ENCODE measurements around the gene TRRAP. TPM values are rescaled to one million over a fixed set of nuclear protein-coding genes. Genes with fewer than 3 reads are reported as not detected.
"Not testable (repeated sequence)": the region's sequence is repeated elsewhere in the genome, so short reads cannot be mapped to it uniquely, and the experiment has no call there.

Gene TRRAP
- total RNA-seq, 1 donor from 2014 or later, result 21.2 TPM

DNA sequence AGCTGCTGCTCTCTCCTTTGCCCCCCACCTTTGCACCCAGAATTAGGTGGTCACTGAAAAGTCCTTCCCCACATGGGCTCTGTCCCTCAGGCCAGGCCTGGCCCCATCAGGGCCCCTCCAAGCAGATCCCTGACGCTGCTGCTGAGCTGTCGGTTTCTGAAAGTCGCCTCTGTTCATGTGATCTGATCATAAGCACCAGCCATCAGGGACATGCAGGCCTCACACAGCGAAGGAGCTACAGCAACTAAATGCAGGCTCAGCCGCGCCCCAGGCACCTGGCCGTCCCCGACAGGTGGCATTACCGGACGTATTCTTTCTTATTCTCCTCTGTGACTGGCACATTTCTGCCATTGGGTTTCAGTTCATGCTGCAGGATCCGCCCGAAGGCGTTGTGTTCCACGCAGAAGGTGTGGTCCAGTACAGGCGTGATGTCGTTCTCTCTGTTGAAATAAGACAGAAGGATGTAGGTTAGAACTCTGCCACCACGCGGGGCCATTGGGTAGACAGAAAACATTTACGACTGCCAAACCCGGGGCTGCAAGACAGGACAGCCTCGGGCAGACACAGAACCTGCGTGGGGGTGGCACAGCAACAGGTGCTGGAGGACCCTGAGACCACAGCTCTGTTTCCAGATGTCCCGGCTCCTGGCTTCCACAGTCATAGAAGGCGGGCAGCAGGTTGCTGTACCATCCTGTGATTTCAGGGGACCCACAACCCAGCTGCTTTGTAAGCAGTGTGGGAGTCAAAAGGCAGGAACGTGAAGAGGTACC is 159.9 kb downstream of the TRRAP start:
- no peak for DNase-seq (ENCODE audit: low spot score in 2 of 2)
- no peak for FAIRE-seq

DNA sequence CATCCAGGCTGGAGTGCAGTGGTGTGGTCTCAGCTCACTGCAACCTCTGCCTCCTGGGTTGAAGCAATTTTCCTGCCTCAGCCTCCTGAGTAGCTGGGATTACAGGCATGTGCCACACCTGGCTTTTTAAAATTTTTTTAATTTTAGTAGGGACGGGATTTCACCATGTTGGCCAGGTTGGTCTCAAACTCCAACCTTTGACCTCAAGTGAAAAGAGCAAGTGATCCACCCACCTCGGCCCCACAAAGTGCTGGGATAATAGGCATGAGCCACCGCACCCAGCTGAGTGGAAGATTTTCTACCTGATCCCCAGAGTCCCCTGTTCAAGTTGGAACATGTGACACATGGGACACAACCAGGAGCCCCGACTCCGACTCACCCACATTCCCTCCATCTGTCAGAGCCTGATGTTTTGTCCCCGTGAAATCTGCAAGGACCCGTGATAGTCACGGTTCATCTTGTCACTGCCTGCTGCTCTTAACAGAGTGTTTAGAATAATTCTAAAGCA is 161.1 kb downstream of the TRRAP start:
- DNase-seq (ENCODE audit: low spot score in 2 of 2) (no peak), FAIRE-seq (no peak)

DNA sequence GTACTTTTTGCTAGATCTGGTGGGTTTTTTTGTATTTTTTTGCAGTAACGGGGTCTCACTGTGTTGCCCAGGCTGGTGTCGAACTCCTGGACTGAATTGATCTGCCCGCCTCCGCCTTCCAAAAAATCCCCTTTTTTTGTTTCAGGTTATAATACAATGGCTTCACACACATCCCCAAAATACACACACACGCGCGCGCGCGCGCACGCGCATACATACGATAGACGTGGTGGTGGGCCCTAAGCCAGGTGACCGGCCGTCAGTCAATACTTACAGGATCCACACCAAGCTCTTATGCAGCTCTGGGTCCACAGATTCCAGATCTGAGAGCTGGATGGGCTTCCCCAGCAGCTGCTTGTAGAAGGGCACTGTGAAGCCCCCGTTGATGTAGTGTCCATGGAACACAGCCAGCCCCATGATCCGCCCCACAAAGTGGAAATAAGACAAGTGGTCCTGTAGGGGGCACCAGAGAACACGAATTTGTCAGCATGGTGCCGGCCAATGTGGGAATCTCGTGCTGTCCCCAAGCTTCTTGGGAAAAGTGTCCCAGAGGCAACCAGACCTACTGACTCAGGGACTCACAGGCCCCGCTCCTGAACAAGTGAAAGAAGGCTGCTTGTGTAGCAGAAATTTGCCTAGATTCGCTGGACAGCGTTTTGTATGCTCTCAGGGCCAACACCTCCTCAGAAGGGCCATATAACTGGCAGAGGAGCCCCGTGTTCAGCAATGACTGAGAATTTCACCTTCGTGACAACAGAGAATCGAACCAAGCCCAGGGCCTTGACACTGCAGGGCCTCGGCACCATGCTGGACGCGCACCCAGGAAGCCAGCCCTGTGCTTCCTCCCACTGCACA is 162.0 kb downstream of the TRRAP start:
- no peak for FAIRE-seq

DNA sequence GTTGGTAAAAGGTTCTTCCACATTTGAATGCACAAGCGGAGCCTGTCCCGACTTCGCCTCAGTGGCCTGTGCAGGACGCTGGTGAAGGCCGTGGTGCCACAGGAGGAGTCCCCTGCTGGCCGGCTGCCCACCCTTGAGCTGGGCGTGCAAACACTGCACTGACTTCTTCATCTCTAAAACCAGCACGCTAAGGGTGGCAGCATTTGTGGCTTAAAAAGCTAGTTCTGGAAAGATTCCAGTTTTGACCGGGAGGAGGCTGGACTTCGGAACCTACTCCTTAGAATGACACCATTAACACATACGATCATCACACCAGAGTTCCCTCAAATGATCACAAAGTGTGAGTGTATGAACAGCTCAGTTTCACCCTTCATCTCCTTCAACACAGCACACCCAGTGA is 163.2 kb downstream of the TRRAP start:
- FAIRE-seq, result no peak
- no peak for DNase-seq (ENCODE audit: low spot score in 2 of 2)

More for the DNA sequence above, 162.0 kb downstream of the TRRAP start:
- peak; percentile 77 to 88 for DNase-seq (ENCODE audit: low spot score in 2 of 2)

DNA sequence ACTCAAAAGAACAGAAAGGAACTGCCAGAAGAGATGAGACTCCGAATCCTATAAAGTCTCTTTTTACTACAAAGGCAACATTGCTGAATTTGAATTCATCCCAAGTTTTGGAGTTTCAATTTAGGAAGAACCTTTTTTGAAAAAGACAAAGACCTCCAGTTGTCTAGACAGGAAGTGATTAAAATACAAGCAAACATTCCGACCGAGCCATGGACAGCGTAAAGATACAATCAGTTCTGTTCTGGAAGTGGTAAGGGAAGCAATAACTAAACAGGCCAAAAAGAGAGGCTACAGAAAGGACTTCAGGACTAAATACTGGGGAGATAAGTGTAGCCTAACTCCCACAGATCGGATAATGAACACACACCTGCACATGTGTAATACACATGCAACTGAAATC is 164.6 kb downstream of the TRRAP start:
- DNase-seq (ENCODE audit: low spot score in 2 of 2) (no peak), FAIRE-seq (no peak)

DNA sequence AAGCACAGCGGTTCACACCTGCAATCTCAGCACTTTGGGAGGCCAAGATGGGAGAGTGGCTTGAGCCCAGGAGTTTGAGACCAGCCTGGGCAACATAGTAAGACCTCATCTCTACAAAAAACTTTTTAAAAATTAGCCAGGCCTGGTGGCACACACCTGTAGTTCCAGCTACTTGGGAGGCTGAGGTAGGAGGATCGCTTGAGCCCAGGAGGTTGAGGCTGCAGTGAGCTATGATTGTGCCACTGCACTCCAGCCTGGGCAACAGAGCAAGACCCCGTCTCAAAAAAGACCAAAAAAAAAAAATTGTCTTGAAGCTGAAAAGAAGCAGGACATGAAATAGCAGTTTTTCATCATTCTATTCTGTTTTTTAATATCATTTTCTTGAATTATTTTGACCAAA is 166.5 kb downstream of the TRRAP start:
- DNase-seq (ENCODE audit: low spot score in 2 of 2); FAIRE-seq: not testable (repeated sequence)

DNA sequence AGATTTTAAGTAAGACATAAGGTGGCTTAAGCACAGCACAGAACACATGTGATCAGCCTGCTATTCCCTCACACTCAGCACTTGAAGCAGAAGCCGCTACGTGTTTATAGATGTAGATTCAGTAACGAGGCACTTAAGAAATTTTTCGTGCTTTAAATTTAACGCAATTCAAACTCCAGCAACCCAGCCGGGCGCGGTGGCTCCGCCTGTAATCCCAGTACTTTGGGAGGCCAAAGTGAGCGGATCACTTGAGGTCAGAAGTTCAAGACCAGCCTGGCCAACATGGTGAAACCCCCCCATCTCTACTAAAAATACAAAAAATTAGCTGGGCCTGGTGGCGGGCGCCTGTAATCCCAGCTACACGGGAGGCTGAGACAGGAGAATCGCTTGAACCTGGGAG is 167.9 kb downstream of the TRRAP start:
- FAIRE-seq; DNase-seq (ENCODE audit: low spot score in 2 of 2): not testable (repeated sequence)

DNA sequence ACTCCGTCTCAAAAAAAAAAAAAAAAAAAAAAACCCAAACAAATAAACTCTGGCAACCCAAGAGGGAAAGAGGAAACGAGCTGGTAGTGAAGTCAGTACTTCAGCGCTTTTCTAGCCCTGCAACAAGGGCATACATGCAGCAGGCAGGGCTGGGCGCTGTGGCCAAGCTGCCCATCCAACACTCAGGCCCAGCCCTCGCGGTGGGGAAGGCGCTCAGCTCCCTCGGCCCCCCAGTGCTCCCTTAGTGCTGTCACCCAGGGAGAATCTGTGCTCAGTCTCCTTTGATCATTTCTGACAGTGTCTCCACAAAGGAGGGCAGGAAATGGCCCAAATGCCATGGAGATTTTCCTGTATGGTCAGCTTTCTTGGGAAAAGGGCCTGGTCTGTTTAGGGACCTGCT is 168.4 kb downstream of the TRRAP start:
- no peak for FAIRE-seq
- DNase-seq (ENCODE audit: low spot score in 2 of 2), result no peak

DNA sequence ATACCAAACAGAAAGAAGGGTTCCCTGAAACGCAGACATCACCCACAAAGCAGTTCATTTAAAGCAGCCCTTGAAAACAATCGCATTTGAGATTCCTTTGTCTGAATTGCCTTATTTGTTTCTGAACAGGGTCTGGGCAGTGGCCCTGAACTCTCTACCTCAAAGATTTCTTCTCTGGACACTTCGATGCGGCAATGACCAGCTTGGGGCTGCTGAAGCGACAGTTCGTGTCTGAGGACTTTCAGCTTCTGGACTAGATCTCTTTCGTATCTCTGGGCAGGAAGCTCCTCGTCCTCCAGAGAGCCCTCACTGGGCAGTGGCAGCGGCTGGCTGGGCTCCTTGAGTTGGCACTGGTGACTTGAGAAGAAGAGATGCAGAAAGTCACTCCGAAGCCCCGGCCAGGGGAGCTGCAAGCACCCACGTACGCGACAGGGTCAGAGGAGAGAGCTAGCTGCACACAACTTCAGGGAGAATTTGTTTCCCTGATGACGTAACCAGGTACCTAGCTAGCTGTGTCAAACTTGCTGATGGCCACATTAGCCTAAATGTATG is 169.3 kb downstream of the TRRAP start:
- DNase-seq (ENCODE audit: low spot score in 2 of 2), result no peak
- FAIRE-seq, result no peak

DNA sequence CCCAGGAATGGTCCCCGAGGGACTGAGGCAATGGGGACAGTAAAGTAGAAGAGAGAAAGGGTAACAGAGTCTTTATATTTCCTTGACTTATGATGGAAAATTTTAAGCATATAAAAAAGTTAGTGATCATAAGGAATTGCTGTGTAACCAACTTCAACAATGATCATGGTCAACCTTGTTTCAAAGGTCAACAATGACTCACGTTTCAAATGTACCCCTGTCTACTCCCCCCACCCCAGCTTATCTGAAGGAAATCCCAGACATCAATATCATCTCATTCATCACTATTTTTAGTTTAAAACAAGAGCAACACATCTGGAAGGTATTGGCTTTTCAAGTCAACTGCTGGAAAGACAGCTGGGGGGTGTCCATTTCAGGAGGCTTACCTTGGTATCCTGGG is 172.6 kb downstream of the TRRAP start:
- FAIRE-seq, result no peak
- DNase-seq (ENCODE audit: low spot score in 2 of 2), result no peak

DNA sequence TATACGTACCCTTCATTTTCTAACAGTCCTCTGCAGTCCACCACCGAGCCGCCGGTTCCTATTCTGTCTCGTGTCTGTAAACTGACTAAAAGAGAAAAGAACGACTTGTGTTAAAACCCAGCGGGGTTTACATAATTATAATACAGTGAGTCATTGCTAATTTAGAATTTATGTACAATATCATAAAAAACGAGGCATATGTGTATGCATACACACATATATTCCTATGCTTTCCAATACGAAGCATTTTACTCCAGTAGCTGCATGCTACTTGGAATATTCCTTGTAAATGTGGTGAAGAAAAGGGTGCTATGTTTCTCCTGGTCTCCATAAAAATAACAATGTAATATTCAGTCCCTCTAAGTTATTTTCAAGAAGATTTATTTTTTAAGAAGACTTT is 176.4 kb downstream of the TRRAP start:
- FAIRE-seq, result no peak
- no peak for DNase-seq (ENCODE audit: low spot score in 2 of 2)

DNA sequence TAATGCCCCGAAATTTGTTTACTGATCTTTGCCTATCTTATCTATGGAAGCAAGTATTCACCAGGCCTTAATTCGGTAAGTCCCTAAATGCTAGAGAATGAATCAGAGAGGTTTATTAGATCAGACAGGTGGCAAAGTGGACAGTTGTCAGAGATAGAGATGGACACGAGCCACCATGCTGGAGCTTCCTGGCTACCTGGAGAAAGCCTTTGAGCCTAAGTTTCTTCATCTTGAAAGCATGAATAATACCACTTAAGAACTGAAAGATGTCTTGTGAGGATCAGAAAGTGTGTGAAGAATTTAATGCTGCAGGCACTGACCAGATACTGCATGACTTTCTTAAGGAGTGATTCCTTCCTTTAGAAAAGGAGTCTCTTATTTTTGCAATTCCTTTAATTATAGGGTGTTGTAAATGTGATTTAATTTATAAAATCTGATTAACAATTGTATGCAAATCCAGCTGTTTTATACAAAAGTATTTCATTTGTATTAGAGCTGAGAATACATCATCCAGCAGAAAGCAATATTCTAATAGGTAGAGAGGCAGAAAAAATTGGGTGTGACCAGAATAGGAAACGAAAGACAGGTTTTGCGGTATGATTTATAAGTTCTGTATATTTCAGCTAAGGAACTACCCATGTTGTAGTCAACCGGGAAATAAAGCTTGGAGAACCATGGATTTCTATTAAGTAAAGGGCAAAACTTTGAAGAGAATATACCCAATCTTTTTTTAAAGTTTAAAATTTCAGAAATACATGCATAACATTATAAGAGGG is 182.9 kb downstream of the TRRAP start:
- no peak for DNase-seq (ENCODE audit: low spot score in 2 of 2)
- FAIRE-seq, result no peak

Small RNAs within 50 kb of the gene (small RNA-seq; reads per million reads assigned to genes)
- gene MIR3609, result 284 reads per million, percentile 99 among the genes with 10 or more reads in this experiment

Other genes with a start within 250 kb of the TRRAP start
- gene TMEM130, start 8.5 kb upstream of the TRRAP start, total RNA-seq, result 4.9 TPM